HS-27A (cell line): ENCODE results near the gene ATAD3A.
"Not testable (repeated sequence)": the region's sequence is repeated elsewhere in the genome, so short reads cannot be mapped to it uniquely, and the experiment has no call there.

Source experiments
- DNase-seq: peaks from one replicate; pipeline ENCODE4 v3.0.0-alpha.2; 2012; ENCODE audit warnings: low read depth, missing footprints

ATAD3A gene

GRCh38 chr1:1489861-1490260 lies 22.1 kb upstream of the ATAD3A start:
- DNase-seq, result no peak

GRCh38 chr1:1490633-1491230 lies 21.2 kb upstream of the ATAD3A start:
- no peak for DNase-seq

- no peak for DNase-seq
These were observed 20.4 kb upstream of the ATAD3A start for GRCh38 chr1:1491601-1492000.

- not testable (repeated sequence) for DNase-seq
These were observed 17.7 kb upstream of the ATAD3A start for GRCh38 chr1:1494311-1494710.

- not testable (repeated sequence) for DNase-seq
These were observed 16.4 kb upstream of the ATAD3A start for GRCh38 chr1:1495461-1495975.

- not testable (repeated sequence) for DNase-seq
These were observed 7.1 kb upstream of the ATAD3A start for GRCh38 chr1:1504777-1505365.

GRCh38 chr1:1505366-1505798 lies 6.6 kb upstream of the ATAD3A start:
- DNase-seq, result not testable (repeated sequence)

- DNase-seq, result not testable (repeated sequence)
These were observed 6.2 kb upstream of the ATAD3A start for GRCh38 chr1:1505801-1506200.

GRCh38 chr1:1507305-1507704 lies 4.7 kb upstream of the ATAD3A start:
- DNase-seq, result no peak

GRCh38 chr1:1508775-1509464 lies 3.0 kb upstream of the ATAD3A start:
- DNase-seq, result not testable (repeated sequence)

- not testable (repeated sequence) for DNase-seq
These were observed 2.5 kb upstream of the ATAD3A start for GRCh38 chr1:1509465-1509850.

GRCh38 chr1:1510912-1511532 lies 940 bp upstream of the ATAD3A start:
- DNase-seq, result no peak

GRCh38 chr1:1512425-1512824 lies 463 bp downstream of the ATAD3A start:
- not testable (repeated sequence) for DNase-seq

- DNase-seq, result not testable (repeated sequence)
These were observed 1.7 kb downstream of the ATAD3A start for GRCh38 chr1:1513675-1514074.

- not testable (repeated sequence) for DNase-seq
These were observed 2.4 kb downstream of the ATAD3A start for GRCh38 chr1:1514376-1514775.

GRCh38 chr1:1516923-1517322 lies 5.0 kb downstream of the ATAD3A start:
- not testable (repeated sequence) for DNase-seq

- DNase-seq, result no peak
These were observed 6.1 kb downstream of the ATAD3A start for GRCh38 chr1:1517973-1518620.

GRCh38 chr1:1518621-1519007 lies 6.7 kb downstream of the ATAD3A start:
- not testable (repeated sequence) for DNase-seq

GRCh38 chr1:1519805-1520505 lies 8.0 kb downstream of the ATAD3A start:
- DNase-seq, result not testable (repeated sequence)

- DNase-seq, result no peak
These were observed 9.4 kb downstream of the ATAD3A start for GRCh38 chr1:1521331-1521730.

- not testable (repeated sequence) for DNase-seq
These were observed 10.6 kb downstream of the ATAD3A start for GRCh38 chr1:1522536-1522935.
